Panc1 (cell line): ENCODE measurements around the gene PAPPA. TPM values are rescaled to one million over a fixed set of nuclear protein-coding genes. Genes with fewer than 3 reads are reported as not detected.

Experiments used
- ATAC-seq: fragments of 200-7000 bp; cut with Tn5 transposase; 2 replicates; pipeline ENCODE4 v1.9.1; 2020; ENCODE audit warnings: mild to moderate bottlenecking, moderate library complexity
- BruUV-seq: library from RNA; stranded (reverse); fragments of 400-500 nt; replicated peaks from 2 replicates; lab custom pipeline; 2021; lab: Mats Ljungman, UMichigan
- CTCF ChIA-PET: fragments of 300-600 bp; sonication (Branson Sonifier 250); formaldehyde crosslinking; loops from one replicate; lab custom pipeline; 2022; ENCODE audit warnings: antibody characterized with exemption; lab: Charles Lee
- POLR2A ChIA-PET: fragments of 300-600 bp; sonication (Branson Sonifier 250); formaldehyde crosslinking; loops from one replicate; lab custom pipeline; 2022; ENCODE audit warnings: antibody characterized with exemption; lab: Charles Lee
- DNase-seq: peaks from one replicate; pipeline ENCODE4 v3.0.0-alpha.2; 2010; ENCODE audit warnings: low read depth, low spot score
- H3K27ac ChIP-seq: 2 replicates; pipeline ENCODE4 v1.5.1; 2011; ENCODE audit warnings: mild to moderate bottlenecking, low read length, inconsistent platforms
- H3K27me3 ChIP-seq: fragments of 200-500 bp; sonication (Bioruptor generic); 2 replicates; pipeline ENCODE4 v1.6.0; 2014; ENCODE audit warnings: low read length, inconsistent platforms; ENCODE audit not compliant: control insufficient read depth, insufficient read depth
- H3K36me3 ChIP-seq: fragments of 200-500 bp; sonication (Bioruptor generic); 2 replicates; pipeline ENCODE4 v1.5.1; 2014; ENCODE audit warnings: inconsistent platforms, mild to moderate bottlenecking, low read length, moderate library complexity; ENCODE audit not compliant: control insufficient read depth, insufficient read depth
- H3K4me1 ChIP-seq: 2 replicates; pipeline ENCODE4 v1.5.1; 2011; ENCODE audit warnings: inconsistent platforms, mild to moderate bottlenecking, low read length, moderate library complexity; ENCODE audit not compliant: control insufficient read depth, insufficient read depth
- H3K4me3 ChIP-seq, 2 experiments: 2 replicates each; pipeline ENCODE4 v1.5.1; 2011 to 2012; ENCODE audit warnings: low read depth in 2 of 2, low read length in 2 of 2, mild to moderate bottlenecking in 2 of 2, inconsistent platforms in 1 of 2, moderate library complexity in 1 of 2
- H3K9me3 ChIP-seq: fragments of 200-500 bp; sonication (Bioruptor generic); 2 replicates; pipeline ENCODE4 v1.5.1; 2014; ENCODE audit warnings: low read depth, mild to moderate bottlenecking, inconsistent platforms, low read length, moderate library complexity; ENCODE audit not compliant: control insufficient read depth, insufficient read depth
- CTCF ChIP-seq: fragments of 450-650 bp; IDR thresholded peaks from 2 replicates; pipeline ENCODE4 v1.5.1; 2017; ENCODE audit warnings: mild to moderate bottlenecking
- POLR2AphosphoS5 ChIP-seq: IDR thresholded peaks from 2 replicates; pipeline ENCODE4 v1.6.1; 2012; ENCODE audit warnings: mild to moderate bottlenecking, low read depth, low read length, moderate library complexity
- REST ChIP-seq, 2 experiments: IDR thresholded peaks; 2 replicates each; pipeline ENCODE4 v1.6.1; 2011 to 2012; ENCODE audit warnings: low read depth in 2 of 2, control low read depth in 1 of 2, low read length in 1 of 2, mild to moderate bottlenecking in 1 of 2, moderate library complexity in 1 of 2; ENCODE audit not compliant: insufficient read depth in 1 of 2
- SIN3A ChIP-seq: IDR thresholded peaks from 2 replicates; pipeline ENCODE4 v1.6.1; 2012; ENCODE audit warnings: low read depth, mild to moderate bottlenecking, low read length, moderate library complexity, borderline replicate concordance; ENCODE audit not compliant: insufficient read depth
- TCF7L2 ChIP-seq: IDR thresholded peaks from 2 replicates; pipeline ENCODE4 v1.6.1; 2011; ENCODE audit warnings: mild to moderate bottlenecking, low read depth, low read length, inconsistent platforms
- in situ Hi-C: cut with HindIII; loops from 2 replicates; pipeline ENCODE4 v1.10.0; 2016; ENCODE audit warnings: low sequenced_read_pairs, low pct_unique_long_range_greater_than_20kb
- intact Hi-C: fragments of 100-400 bp; cut with micrococcal nuclease; formaldehyde crosslinking; loops from one replicate; pipeline ENCODE4 v1.10.0; 2022; ENCODE audit not compliant: unreplicated experiment
- total RNA-seq: library from RNA; stranded (reverse); gene quantifications from one replicate; pipeline ENCODE4 v1.2.1, GENCODE V29; 2021; ENCODE audit not compliant: unreplicated experiment

Gene PAPPA
- total RNA-seq, 1 experiment from 2014 or later = 1.2 TPM

GRCh38 chr9:116381350-116381749 lies 227.8 kb downstream of the PAPPA start:
- in situ Hi-C loops = no loop called here
- no TSS peak for BruUV-seq

GRCh38 chr9:116382053-116382452 lies 228.5 kb downstream of the PAPPA start:
- BruUV-seq = no TSS peak
- intact Hi-C loops = no loop called here
- H3K27ac ChIP-seq = no peak overlapping the region
- ChIA-PET CTCF (no interaction called here), POLR2A (no interaction called here)
- H3K4me3 ChIP-seq = no peak overlapping the region
- TF ChIP-seq REST (IDR thresholded peaks at IDR 0.05; ENCODE audit: insufficient read depth in 1 of 2, low read depth in 2 of 2, low read length in 1 of 2) (no peak), POLR2AphosphoS5 (no peak), TCF7L2 (no peak), CTCF (no peak), SIN3A (no peak)
- no peaks in the 10 kb centered on the region for H3K9me3 ChIP-seq
- H3K27me3 ChIP-seq = no peaks in the 10 kb centered on the region
- DNase-seq = no peak
- no peaks in the 10 kb centered on the region for H3K4me1 ChIP-seq
- in situ Hi-C loops = no loop called here
- no peaks in the 10 kb centered on the region for H3K36me3 ChIP-seq
- no peak for ATAC-seq

More at GRCh38 chr9:116381350-116381749, 227.8 kb downstream of the PAPPA start:
- ChIA-PET POLR2A (no interaction called here), CTCF (no interaction called here)
- H3K27me3 ChIP-seq = no peaks in the 10 kb centered on the region
- H3K9me3 ChIP-seq = no peaks in the 10 kb centered on the region
- DNase-seq (no peak), ATAC-seq (no peak)
- intact Hi-C loops = no loop called here
- H3K36me3 ChIP-seq = no peaks in the 10 kb centered on the region
- H3K4me1 ChIP-seq = no peaks in the 10 kb centered on the region
- no peak overlapping the region for H3K27ac ChIP-seq
- TF ChIP-seq POLR2AphosphoS5 (no peak), SIN3A (no peak), REST (IDR thresholded peaks at IDR 0.05; ENCODE audit: insufficient read depth in 1 of 2, low read depth in 2 of 2, low read length in 1 of 2) (no peak), TCF7L2 (no peak), CTCF (no peak)
- no peak overlapping the region for H3K4me3 ChIP-seq
